Gastroesophageal sphincter (tissue), 3 donors: ENCODE measurements around the gene RRBP1.

Experiments
- POLR2A ChIP-seq, 2 donors: fragments of 450-650 bp; IDR thresholded peaks; one replicate each; pipeline ENCODE4 v1.6.1; 2017; ENCODE audit warnings: antibody characterized with exemption in 2 of 2, mild to moderate bottlenecking in 2 of 2, moderate library complexity in 1 of 2
- TF ChIP-seq, protein P1 (sequence below), 4 experiments: fragments of 200-600 bp in 2 of 4; fragments of 450-650 bp in 2 of 4; sonication (generic) in 1 of 4; IDR thresholded peaks; one replicate each; pipeline ENCODE4 v1.5.1; 2017 to 2019; ENCODE audit warnings: antibody characterized with exemption in 4 of 4, mild to moderate bottlenecking in 2 of 4, moderate library complexity in 2 of 4

DNA sequence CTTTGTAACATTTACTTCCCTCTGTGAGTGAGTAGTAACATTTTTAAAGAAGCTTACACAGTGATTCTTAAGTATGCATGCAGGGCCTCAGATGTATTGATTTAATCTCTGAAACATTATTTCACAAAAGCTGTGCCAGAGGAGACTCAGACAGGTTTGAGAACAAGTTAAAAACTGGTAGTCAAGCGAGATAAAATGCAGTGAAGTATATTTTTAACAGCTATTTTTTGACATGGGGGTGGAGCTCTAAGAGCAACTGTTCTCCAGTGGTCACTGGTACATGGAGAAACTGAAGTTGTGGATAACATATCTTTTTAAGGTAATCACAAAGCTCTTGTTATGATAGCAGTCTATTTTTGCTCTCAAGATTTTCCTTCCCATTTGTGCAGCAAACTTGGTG, 91.8 kb downstream of the RRBP1 start:
- TF ChIP-seq, protein P1, sequence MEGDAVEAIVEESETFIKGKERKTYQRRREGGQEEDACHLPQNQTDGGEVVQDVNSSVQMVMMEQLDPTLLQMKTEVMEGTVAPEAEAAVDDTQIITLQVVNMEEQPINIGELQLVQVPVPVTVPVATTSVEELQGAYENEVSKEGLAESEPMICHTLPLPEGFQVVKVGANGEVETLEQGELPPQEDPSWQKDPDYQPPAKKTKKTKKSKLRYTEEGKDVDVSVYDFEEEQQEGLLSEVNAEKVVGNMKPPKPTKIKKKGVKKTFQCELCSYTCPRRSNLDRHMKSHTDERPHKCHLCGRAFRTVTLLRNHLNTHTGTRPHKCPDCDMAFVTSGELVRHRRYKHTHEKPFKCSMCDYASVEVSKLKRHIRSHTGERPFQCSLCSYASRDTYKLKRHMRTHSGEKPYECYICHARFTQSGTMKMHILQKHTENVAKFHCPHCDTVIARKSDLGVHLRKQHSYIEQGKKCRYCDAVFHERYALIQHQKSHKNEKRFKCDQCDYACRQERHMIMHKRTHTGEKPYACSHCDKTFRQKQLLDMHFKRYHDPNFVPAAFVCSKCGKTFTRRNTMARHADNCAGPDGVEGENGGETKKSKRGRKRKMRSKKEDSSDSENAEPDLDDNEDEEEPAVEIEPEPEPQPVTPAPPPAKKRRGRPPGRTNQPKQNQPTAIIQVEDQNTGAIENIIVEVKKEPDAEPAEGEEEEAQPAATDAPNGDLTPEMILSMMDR (IDR thresholded peaks at IDR 0.05), result no peak
- no peak for TF ChIP-seq POLR2A (IDR thresholded peaks at IDR 0.05)
